Adrenal gland (tissue), 5 donors: Measurements from ENCODE around the gene GAGE10.
"Not testable (repeated sequence)": the region's sequence is repeated elsewhere in the genome, so short reads cannot be mapped to it uniquely, and the experiment has no call there.

Source experiments
- CTCF ChIP-seq, 6 experiments: fragments of 450-650 bp in 4 of 6; fragments of 200-600 bp in 2 of 6; sonication (generic) in 1 of 6; IDR thresholded peaks; 1 replicate in 5 of 6; 2 replicates in 1 of 6; pipeline versions ENCODE4 v1.5.1 to v1.8.0; 2016 to 2021; ENCODE audit warnings: antibody characterized with exemption in 6 of 6, mild to moderate bottlenecking in 2 of 6, moderate library complexity in 1 of 6
- POLR2A ChIP-seq, 2 donors: fragments of 450-650 bp; IDR thresholded peaks; one replicate each; pipeline ENCODE4 v1.6.1; 2017; ENCODE audit warnings: antibody characterized with exemption in 2 of 2, mild to moderate bottlenecking in 2 of 2, moderate library complexity in 1 of 2
- donor health status: DM: no; HTN: no; CAD: no.

DNA sequence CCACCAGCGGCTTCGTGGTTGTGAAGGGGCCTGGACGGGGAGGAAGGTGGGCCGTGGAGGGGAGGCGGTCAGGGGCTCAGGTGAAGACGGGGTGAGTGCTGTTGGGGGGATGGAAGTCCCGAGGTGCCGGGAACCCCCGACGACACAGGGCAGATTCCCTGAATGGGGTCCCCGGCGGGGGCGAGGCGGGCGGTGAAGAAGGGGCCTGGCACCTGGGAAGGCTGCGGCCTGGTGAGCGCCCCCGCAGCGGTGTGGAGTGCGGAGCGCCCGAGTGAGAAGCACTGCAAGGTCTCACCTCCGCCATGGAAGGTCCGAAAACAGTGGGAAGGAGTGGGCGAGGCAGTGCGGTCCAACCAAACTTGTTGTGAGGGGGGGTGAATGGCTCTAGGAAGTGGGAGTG is 28.4 kb downstream of the GAGE10 start:
- not testable (repeated sequence) for TF ChIP-seq CTCF, POLR2A (IDR thresholded peaks at IDR 0.05)
